GM21576 (cell line): ENCODE data around the gene ACKR3.

Experiments used
- ATAC-seq: cut with Tn5 transposase; IDR thresholded peaks from one replicate; pipeline ENCODE4 v1.9.1; 2021; ENCODE audit warnings: mild to moderate bottlenecking, moderate library complexity; ENCODE audit not compliant: unreplicated experiment

Gene ACKR3

DNA sequence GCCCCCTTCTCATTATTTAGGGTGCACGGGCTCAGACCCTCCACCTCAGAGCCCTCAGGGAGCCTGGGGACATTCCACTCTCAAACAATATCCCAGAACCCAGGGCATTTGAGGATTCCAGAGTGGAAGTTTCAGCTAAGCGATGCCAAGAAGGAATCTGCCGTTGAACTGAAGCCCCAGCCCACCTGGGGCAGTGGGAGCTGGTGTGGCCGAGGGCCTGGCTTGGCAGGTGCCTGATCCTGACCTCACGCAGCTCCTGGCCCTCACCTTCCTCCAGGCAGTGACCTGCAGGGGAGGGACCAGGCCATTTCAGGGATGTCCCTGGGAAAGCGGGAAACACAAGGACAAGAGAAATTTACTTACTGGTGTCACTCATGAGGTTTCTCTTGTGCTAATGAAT, 58.2 kb downstream of the ACKR3 start:
- ATAC-seq, result no peak

DNA sequence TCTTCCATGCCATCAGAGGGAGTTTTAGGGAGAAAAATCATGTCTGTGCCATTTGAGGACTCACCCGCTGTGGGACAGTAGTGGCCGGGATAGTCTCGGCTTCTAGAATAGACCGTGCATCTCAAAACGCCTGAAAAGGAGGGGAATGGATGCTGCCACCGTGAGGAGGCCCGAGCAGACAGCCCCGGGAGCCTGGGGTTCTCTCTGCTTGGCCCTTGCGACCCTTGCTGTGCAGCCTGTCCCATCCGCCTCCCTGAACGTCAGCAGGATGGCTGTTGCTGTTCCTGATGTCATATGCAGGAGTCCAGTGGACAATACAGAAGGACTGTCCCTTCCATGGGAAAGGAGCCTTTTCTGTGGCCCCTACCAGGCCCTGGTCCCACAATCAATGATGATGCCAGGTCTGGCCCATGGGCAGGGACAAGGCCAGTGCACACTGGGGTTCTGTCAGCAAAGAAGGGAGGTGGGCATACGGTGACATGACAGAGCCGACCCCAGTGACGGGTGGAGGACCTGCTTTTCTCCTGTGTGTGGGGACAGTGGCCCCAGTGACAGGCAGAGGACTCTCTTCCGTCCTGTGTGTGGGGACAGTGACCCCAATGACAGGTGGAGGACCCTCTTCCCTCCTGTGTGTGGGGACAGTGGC, 58.8 kb downstream of the ACKR3 start:
- no peak for ATAC-seq

DNA sequence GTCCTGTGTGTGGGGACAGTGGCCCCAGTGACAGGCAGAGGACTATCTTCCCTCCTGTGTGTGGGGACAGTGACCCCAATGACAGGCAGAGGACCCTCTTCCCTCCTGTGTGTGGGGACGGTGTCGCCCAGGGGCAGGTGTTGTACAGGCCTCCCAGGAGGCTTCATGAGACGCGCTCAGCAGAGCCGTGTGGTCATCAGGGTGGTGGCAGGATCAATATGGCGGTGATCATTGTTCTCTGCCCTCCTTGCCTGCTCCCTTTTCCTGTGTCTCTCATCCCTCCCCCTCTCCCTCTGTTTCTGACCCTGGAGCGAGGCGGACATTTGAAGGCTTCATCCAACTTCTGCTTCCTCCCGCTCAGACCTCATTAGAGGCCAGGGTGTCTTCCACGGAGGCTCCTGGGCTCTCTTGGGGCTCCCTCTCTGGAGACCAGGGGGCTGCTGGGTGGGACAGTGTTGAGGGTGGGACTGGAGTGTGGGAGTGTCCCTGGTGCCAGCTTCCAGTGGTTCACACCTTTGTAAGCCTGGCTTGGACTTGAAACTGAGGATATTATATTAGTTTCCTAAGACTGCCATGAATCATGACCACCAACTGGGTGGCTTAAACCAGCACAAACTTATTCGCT, 59.5 kb downstream of the ACKR3 start:
- no peak for ATAC-seq

GRCh38 chr2:236629961-236630872, 60.6 kb downstream of the ACKR3 start:
- ATAC-seq, result no peak

- ATAC-seq, result no peak
Measured at GRCh38 chr2:236631281-236631855, 61.7 kb downstream of the ACKR3 start.

GRCh38 chr2:236631856-236632291, 62.2 kb downstream of the ACKR3 start:
- no peak for ATAC-seq
